Astrocyte of the cerebellum (primary cell): ENCODE results near the gene PGLYRP3.

Experiments
- DNase-seq: peaks from one replicate; pipeline ENCODE4 v3.0.0-alpha.2; 2011; ENCODE audit warnings: low read depth
- H3K4me3 ChIP-seq: 2 replicates; pipeline ENCODE4 v1.5.1; 2011; ENCODE audit warnings: mild to moderate bottlenecking, low read depth, low read length, moderate library complexity
- CTCF ChIP-seq: IDR thresholded peaks from 2 replicates; pipeline ENCODE4 v1.5.1; 2012; ENCODE audit warnings: low read length, low read depth, moderate library complexity, mild to moderate bottlenecking; ENCODE audit errors: missing control alignments
- in situ Hi-C: cut with HindIII; loops from 2 replicates; pipeline ENCODE4 v1.10.0; 2017; ENCODE audit warnings: low sequenced_read_pairs

The PGLYRP3 gene

GRCh38 chr1:153343811-153344717 is 31.3 kb upstream of the PGLYRP3 start:
- no peak for TF ChIP-seq CTCF
- H3K4me3 ChIP-seq: no peak overlapping the region
- DNase-seq: no peak
- in situ Hi-C loops: no loop called here

- no peak for DNase-seq
- in situ Hi-C loops: no loop called here
- H3K4me3 ChIP-seq: no peak overlapping the region
- no peak for TF ChIP-seq CTCF
These were observed 30.4 kb upstream of the PGLYRP3 start for GRCh38 chr1:153343040-153343681.

GRCh38 chr1:153342178-153342577 is 29.4 kb upstream of the PGLYRP3 start:
- DNase-seq: no peak
- in situ Hi-C loops: no loop called here
- TF ChIP-seq CTCF: no peak
- no peak overlapping the region for H3K4me3 ChIP-seq

- in situ Hi-C loops: no loop called here
- TF ChIP-seq CTCF: no peak
- DNase-seq: no peak
- no peak overlapping the region for H3K4me3 ChIP-seq
These were observed 28.7 kb upstream of the PGLYRP3 start for GRCh38 chr1:153341431-153341934.

- H3K4me3 ChIP-seq: no peak overlapping the region
- DNase-seq: no peak
- TF ChIP-seq CTCF: no peak
- in situ Hi-C loops: no loop called here
These were observed 27.6 kb upstream of the PGLYRP3 start for GRCh38 chr1:153340356-153340755.

GRCh38 chr1:153339802-153340201 is 27.1 kb upstream of the PGLYRP3 start:
- H3K4me3 ChIP-seq: no peak overlapping the region
- TF ChIP-seq CTCF: no peak

More at GRCh38 chr1:153339802-153340201, 27.1 kb upstream of the PGLYRP3 start:
- DNase-seq: no peak
- in situ Hi-C loops: no loop called here
